ENCODE results near the gene ADGRG1. TPM values are rescaled to one million over a fixed set of nuclear protein-coding genes. Genes with fewer than 3 reads are reported as not detected.
A peak's percentile ranks its signal among the peaks of the same experiment; 100 is the strongest.

The ADGRG1 gene
- total RNA-seq, 1 donor from 2014 or later: 6.4 TPM

DNA sequence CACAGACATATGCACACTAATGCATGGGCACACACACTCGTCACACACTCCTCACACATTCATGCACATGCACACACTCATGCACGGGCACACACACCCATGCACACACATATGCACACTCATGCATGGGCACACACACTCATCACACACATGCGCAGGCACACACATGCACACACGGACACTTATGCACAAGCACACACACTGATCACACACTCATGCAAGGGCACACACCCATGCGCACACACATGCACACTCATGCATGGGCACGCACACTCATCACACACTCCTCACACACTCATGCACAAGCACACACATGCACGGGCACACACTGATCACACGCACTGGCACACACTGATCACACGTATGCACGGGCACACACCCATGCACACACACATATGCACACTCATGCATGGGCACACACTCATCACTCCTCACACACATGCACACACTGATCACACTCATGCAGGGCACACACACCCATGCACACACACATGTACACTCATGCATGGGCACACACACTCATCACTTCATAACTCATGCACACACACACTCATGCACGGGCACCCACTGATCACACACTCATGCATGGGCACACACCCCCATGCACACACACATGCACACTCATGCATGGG, 16.1 kb downstream of the ADGRG1 start:
- intact Hi-C loops (cut with micrococcal nuclease): no loop called here
- H3K27me3 Mint-ChIP-seq (ENCODE audit: insufficient read depth): peaks cover 6% of the 10 kb centered on the region
- no peak for DNase-seq (ENCODE audit: low spot score)
- no peak overlapping the region for H3K4me3 Mint-ChIP-seq
- no peaks in the 10 kb centered on the region for H3K9me3 Mint-ChIP-seq
- peaks cover 22% of the 10 kb centered on the region for H3K4me1 Mint-ChIP-seq (ENCODE audit: low read depth)
- no peak overlapping the region for H3K27ac Mint-ChIP-seq
- H3K36me3 Mint-ChIP-seq (ENCODE audit: low read depth): no peaks in the 10 kb centered on the region

DNA sequence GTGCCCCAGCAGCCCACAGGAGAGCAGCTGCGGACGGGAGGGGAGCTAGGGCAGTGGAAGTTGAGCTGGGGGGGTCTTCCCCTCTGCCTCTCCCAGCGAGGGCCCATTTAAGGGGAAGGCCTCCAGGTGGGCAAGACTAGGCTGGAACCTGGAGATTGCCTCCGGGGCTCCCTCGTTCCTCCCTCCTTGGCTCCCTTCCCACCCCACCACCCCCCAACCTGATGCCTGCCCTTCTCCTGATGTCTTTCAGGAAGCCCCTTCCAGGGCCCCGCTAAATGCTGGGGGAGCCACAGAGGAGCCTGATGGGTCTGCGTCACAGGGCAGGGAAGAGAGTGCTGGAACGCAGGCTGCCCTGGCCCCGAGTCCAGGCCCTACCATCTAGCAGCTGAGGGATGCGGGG, 16.7 kb downstream of the ADGRG1 start:
- no peaks in the 10 kb centered on the region for H3K36me3 Mint-ChIP-seq (ENCODE audit: low read depth)
- H3K4me3 Mint-ChIP-seq: no peak overlapping the region
- peaks cover 22% of the 10 kb centered on the region for H3K4me1 Mint-ChIP-seq (ENCODE audit: low read depth)
- intact Hi-C loops (cut with micrococcal nuclease): no loop called here
- H3K27me3 Mint-ChIP-seq (ENCODE audit: insufficient read depth): peaks cover 3% of the 10 kb centered on the region
- H3K9me3 Mint-ChIP-seq: no peaks in the 10 kb centered on the region
- no peak for DNase-seq (ENCODE audit: low spot score)
- no peak overlapping the region for H3K27ac Mint-ChIP-seq

- H3K4me3 Mint-ChIP-seq: no peak overlapping the region
- H3K36me3 Mint-ChIP-seq (ENCODE audit: low read depth): no peaks in the 10 kb centered on the region
- peak overlapping the region; percentile 8 for H3K27ac Mint-ChIP-seq
- peaks cover 22% of the 10 kb centered on the region for H3K4me1 Mint-ChIP-seq (ENCODE audit: low read depth)
- intact Hi-C loops (cut with micrococcal nuclease): loop anchor here (2.0 kb wide), 1 partner anchor 13 kb away; no protein-coding TSS in a partner anchor
- no peaks in the 10 kb centered on the region for H3K9me3 Mint-ChIP-seq
- no peak for DNase-seq (ENCODE audit: low spot score)
- H3K27me3 Mint-ChIP-seq (ENCODE audit: insufficient read depth): no peaks in the 10 kb centered on the region
Observed at GRCh38 chr16:57645691-57646387, 17.4 kb downstream of the ADGRG1 start.

- H3K27ac Mint-ChIP-seq: no peak overlapping the region
- H3K4me3 Mint-ChIP-seq: no peak overlapping the region
Observed at GRCh38 chr16:57646388-57647039, 18.1 kb downstream of the ADGRG1 start.

GRCh38 chr16:57647136-57647875, 18.9 kb downstream of the ADGRG1 start:
- Mint-ChIP-seq H3K4me3 (no peak overlapping the region), H3K36me3 (ENCODE audit: low read depth) (no peaks in the 10 kb centered on the region), H3K27ac (peak overlapping the region; percentile 48), H3K27me3 (ENCODE audit: insufficient read depth) (no peaks in the 10 kb centered on the region), H3K9me3 (no peaks in the 10 kb centered on the region), H3K4me1 (ENCODE audit: low read depth) (peaks cover 33% of the 10 kb centered on the region)
- intact Hi-C loops (cut with micrococcal nuclease): loop anchor here (2.0 kb wide), 1 partner anchor 15 kb away; no protein-coding TSS in a partner anchor
- DNase-seq (ENCODE audit: low spot score): no peak

More at GRCh38 chr16:57646388-57647039, 18.1 kb downstream of the ADGRG1 start:
- no peak for DNase-seq (ENCODE audit: low spot score)
- Mint-ChIP-seq H3K36me3 (ENCODE audit: low read depth) (no peaks in the 10 kb centered on the region), H3K4me1 (ENCODE audit: low read depth) (peaks cover 25% of the 10 kb centered on the region), H3K9me3 (no peaks in the 10 kb centered on the region), H3K27me3 (ENCODE audit: insufficient read depth) (no peaks in the 10 kb centered on the region)
- intact Hi-C loops (cut with micrococcal nuclease): loop anchor here (2.0 kb wide), 1 partner anchor 14 kb away; no protein-coding TSS in a partner anchor

GRCh38 chr16:57648125-57648524, 19.7 kb downstream of the ADGRG1 start:
- no peak for DNase-seq (ENCODE audit: low spot score)
- H3K4me3 Mint-ChIP-seq: no peak overlapping the region
- no peaks in the 10 kb centered on the region for H3K27me3 Mint-ChIP-seq (ENCODE audit: insufficient read depth)
- peak overlapping the region; percentile 48 for H3K27ac Mint-ChIP-seq
- intact Hi-C loops (cut with micrococcal nuclease): no loop called here
- H3K9me3 Mint-ChIP-seq: no peaks in the 10 kb centered on the region
- H3K4me1 Mint-ChIP-seq (ENCODE audit: low read depth): peaks cover 34% of the 10 kb centered on the region
- no peaks in the 10 kb centered on the region for H3K36me3 Mint-ChIP-seq (ENCODE audit: low read depth)

- Mint-ChIP-seq H3K36me3 (ENCODE audit: low read depth) (no peaks in the 10 kb centered on the region), H3K4me1 (ENCODE audit: low read depth) (peaks cover 34% of the 10 kb centered on the region), H3K27me3 (ENCODE audit: insufficient read depth) (no peaks in the 10 kb centered on the region), H3K9me3 (no peaks in the 10 kb centered on the region), H3K27ac (peak overlapping the region; percentile 45), H3K4me3 (no peak overlapping the region)
- intact Hi-C loops (cut with micrococcal nuclease): loop anchor here (1.0 kb wide), 7 partner anchors 40 to 108 kb away; partner anchors contain the start of gene KATNB1
- DNase-seq (ENCODE audit: low spot score): peak; percentile 81
Observed at GRCh38 chr16:57648581-57649442, 20.4 kb downstream of the ADGRG1 start.

GRCh38 chr16:57649443-57649751, 21.0 kb downstream of the ADGRG1 start:
- intact Hi-C loops (cut with micrococcal nuclease): loop anchor here (1.0 kb wide), 7 partner anchors 40 to 108 kb away; partner anchors contain the start of gene KATNB1
- Mint-ChIP-seq H3K4me1 (ENCODE audit: low read depth) (peaks cover 34% of the 10 kb centered on the region), H3K27ac (no peak overlapping the region), H3K27me3 (ENCODE audit: insufficient read depth) (no peaks in the 10 kb centered on the region), H3K36me3 (ENCODE audit: low read depth) (no peaks in the 10 kb centered on the region), H3K4me3 (no peak overlapping the region), H3K9me3 (no peaks in the 10 kb centered on the region)
- DNase-seq (ENCODE audit: low spot score): no peak

DNA sequence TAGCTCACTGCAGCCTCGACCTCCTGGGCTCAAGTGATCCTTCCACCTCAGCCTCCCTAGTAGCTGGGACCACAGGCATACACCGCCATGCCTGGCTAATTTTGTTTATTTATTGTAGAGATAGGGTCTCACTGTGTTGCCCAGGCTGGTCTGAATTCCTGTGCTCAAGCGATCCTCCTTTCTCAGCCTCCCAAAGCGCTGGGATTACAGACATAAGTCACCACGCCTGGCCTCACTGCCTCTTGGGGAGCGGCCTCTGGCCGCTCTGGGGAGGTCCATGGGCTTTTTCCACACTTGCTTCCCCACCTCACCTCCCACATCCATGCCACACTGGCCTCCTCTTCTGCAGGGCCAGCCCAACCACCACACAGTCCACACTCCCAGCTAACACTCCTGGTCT, 21.4 kb downstream of the ADGRG1 start:
- no peak overlapping the region for H3K4me3 Mint-ChIP-seq
- H3K27me3 Mint-ChIP-seq (ENCODE audit: insufficient read depth): no peaks in the 10 kb centered on the region
- H3K4me1 Mint-ChIP-seq (ENCODE audit: low read depth): peaks cover 34% of the 10 kb centered on the region
- intact Hi-C loops (cut with micrococcal nuclease): loop anchor here (1.0 kb wide), 7 partner anchors 41 to 107 kb away; partner anchors contain the start of gene KATNB1
- no peak overlapping the region for H3K27ac Mint-ChIP-seq
- no peaks in the 10 kb centered on the region for H3K9me3 Mint-ChIP-seq
- no peaks in the 10 kb centered on the region for H3K36me3 Mint-ChIP-seq (ENCODE audit: low read depth)
- DNase-seq (ENCODE audit: low spot score): no peak

GRCh38 chr16:57651344-57652333, 23.2 kb downstream of the ADGRG1 start:
- Mint-ChIP-seq H3K27me3 (ENCODE audit: insufficient read depth) (no peaks in the 10 kb centered on the region), H3K36me3 (ENCODE audit: low read depth) (no peaks in the 10 kb centered on the region), H3K4me1 (ENCODE audit: low read depth) (peaks cover 34% of the 10 kb centered on the region), H3K27ac (peak overlapping the region; percentile 36), H3K4me3 (no peak overlapping the region), H3K9me3 (no peaks in the 10 kb centered on the region)
- DNase-seq (ENCODE audit: low spot score): peak; percentile 36
- intact Hi-C loops (cut with micrococcal nuclease): no loop called here

Measured in activated T-helper 1 cell treated with anti-CD3 and anti-CD28 coated beads, Interleukin-12 subunit alpha, Interleukin-12 subunit beta, Interleukin-2, Interleukin-4 antibody, amounts not matched to agents 30 ng/mL and 10 ng/mL and 1 ng/mL, durations not matched to agents 14 hours and 24 hours and 36 hours (primary cell).